Measurements from ENCODE around the gene AAK1.
"Not testable (repeated sequence)": the region's sequence is repeated elsewhere in the genome, so short reads cannot be mapped to it uniquely, and the experiment has no call there.

The AAK1 gene

DNA sequence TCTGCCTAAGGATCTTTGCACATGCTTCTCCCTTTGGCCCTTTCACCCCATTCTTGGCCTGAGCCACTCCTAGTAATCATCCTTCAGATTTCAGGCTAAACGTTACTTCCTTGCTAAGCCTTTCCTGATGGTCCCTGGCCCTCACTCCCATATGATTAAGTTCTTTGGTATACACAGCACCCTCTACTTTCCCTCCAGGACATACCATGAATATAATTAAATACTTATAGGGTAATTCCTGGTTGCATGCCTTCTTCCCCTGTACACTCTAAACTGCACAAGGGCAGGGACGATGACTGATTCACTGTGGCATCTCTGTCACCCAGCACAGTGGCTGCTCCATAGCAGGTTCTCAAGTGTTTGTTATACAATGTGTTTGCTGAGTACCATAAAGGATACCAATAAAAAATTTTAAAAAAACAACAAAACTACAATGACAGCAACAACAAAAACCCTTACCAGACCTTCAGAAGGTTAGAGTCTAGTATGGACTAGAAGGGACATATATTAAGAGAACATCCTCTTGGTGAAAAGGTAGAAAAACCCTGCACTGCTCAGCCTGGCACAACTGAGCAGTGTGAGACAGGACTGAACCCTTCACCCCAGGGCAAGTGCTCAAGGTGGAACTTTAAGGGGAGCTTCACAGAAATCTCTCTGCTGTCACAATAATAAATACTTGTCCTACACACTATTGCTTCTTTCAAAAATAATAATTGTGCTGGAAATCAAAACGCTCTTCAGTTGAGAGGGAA is 76.2 kb downstream of the AAK1 start:
- DNase-seq: no peak

DNA sequence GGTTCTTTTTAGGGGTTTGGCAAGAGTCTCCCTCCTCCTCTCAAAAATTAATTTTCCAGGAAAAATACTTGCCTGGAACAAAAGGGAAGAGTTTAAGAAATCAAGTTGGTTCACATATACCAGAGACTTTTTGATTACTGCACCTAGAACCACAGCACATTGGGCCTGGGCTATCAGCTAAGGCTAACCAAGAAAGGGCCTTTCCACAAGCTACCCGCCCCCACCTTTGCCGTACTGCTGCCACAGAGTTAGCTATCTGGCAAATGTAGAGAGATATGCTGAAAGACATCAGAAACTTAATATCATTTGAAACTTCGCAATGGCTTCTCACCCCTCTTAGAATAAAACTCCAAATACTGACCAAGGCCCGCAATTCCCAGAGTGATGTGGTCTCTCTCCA is 76.9 kb downstream of the AAK1 start:
- no peak for DNase-seq

DNA sequence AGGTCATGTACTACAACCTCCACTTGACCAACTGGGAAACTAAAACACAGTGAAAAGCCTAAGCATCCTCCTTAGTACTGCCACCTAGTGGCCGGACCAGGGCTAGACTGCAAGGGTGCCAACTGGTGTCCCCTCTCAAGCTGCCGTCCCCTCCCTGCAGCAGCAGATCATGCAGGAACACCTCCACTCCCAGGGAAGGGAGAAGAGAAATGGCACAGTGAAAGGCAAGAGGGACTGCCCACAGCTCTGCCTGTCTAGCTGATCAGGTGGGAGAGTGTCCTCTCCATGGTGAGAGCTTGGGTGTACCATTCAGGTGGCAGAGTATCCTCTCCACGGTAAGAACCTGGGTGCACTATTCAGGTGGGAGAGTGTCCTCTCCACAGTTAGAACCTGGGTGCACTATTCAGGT is 78.1 kb downstream of the AAK1 start:
- peak; percentile 75 for DNase-seq

DNA sequence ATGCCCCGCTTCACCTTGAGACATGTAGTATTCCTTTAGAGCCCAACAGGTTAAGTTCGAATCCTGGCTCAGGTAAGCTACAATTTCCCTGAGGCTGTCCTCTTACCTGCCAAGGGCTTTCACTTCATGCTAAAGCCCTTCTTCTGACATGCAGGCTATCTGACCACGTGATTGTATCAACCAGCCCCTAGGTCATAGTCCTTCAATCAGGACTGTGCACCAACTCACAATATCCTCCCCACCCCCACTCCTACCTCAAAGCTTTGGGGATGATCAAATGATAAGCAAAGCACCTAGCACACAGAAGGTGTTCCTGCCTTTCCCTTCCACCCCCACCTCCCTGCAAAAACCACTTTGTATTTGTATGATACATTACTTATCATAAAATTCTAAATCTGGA is 78.9 kb downstream of the AAK1 start:
- no peak for DNase-seq

DNA sequence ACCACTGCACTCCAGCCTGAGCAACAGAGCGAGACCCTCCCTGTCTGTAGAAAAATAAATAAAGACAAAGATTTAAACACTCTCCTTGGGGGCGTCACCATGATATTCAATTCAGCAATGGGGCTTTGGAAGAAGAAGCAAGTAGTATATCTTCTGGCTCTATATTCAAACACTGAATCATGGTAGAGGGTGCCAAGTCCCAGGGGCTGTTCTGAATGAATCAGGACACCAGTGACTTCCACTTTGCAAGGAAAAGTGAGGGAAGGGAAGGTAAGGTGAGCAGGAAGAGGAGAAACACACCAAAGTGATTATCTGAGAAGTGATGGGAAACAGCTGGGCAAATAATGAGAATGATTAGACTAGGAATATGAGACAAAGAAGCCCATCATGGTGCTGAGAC is 80.5 kb downstream of the AAK1 start:
- no peak for DNase-seq

DNA sequence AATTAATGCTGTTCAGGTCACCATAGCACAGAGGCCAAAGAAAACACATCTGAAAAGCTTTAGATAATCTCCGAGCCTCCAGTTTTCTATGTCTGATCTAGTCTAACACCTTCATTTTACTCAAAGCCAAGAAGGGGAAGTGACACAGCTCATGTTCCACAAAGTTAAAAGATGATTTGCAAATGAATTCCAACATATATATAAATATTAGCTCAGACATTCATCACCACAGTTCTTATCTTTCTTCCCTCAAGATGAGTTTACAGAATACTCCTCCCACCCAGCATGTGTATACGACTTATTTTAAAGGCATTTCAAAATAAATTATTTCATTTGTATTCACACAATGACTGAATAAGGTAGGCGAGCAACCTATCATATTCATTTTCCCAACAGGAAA is 82.4 kb downstream of the AAK1 start:
- no peak for DNase-seq

DNA sequence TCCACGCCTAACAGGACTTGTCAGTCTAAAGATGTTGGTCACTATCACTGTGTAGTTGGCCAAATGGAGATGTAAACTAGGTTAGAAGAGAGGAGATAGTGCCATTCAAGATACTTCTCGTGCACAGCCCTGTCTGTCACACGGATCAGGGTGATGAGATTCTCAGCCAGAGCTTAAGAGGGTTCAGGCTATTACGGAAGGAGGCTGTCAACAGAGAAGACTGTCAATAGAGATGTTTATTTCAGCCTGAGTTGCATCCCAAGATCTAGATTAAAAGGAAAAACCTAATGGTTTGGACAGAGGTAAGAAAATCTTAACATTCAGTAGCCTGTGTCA is 83.4 kb downstream of the AAK1 start:
- DNase-seq: no peak

DNA sequence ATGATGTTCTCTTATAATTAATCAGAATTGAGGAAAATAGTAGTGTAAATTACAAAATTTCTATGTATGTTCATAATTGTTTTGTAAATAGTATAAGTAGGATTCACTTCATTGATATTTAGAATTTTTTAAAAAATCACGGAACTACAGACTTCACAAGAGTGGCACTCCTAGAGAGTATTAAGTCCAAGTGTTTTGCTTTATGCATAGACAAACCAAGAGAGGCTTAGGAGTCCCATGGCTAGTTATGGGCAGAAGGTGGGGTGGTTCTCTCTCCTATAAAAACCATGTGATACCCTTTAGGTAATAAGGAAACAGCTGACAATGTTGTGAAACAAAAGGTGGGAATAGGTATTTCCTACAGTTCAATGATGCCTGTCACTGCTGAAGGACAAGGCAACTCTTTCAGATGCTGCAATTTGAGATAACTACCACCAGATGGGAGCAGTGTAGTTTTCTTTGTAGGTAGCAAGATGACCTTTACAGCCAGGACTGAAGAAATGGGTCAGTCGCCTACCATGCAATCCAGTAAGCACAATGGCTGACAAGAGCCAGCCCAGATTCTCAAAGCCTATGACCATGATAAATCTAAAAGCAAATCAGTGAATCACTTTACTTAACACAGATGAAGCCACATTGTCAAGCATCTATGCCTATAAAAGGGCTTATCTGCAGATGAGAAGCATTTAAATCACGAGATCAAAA is 83.9 kb downstream of the AAK1 start:
- DNase-seq: no peak

DNA sequence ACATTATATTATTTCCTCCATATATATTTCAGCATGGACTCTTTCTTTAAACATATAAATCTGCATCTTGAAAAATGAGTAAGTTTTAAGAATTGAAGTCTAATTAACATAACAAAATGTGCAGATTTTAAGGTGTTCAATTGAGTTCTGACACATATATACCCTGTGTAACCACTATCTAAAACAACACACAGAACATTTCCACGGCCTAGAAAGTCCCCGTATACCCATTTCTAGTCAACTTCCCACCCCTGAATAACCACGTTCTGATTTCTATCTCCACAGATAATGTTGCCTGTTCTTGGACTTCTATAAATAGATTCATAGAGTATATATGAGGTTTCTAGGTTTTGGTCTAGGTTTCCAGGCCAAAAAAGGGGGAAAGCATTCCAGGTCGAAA is 87.5 kb downstream of the AAK1 start:
- no peak for DNase-seq

DNA sequence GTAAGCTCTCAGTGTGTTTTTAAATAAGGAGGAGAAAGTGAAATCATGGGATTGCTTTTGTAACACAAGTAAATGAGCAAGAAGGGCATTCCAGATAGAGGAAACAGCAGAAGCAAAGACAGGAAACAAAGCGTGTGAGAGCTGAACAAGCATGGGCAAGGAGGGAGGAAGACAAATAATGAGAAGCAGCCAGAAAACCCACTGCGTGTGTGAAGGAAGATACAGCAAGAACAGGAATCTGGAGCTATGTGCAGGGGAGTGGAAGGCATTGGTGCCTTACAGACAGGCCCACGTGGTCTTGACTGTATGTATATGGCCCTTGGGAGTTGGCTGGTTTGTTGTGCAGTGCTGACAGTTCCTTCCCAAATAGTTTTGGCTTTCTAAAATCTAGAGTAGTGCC is 88.6 kb downstream of the AAK1 start:
- no peak for DNase-seq

DNA sequence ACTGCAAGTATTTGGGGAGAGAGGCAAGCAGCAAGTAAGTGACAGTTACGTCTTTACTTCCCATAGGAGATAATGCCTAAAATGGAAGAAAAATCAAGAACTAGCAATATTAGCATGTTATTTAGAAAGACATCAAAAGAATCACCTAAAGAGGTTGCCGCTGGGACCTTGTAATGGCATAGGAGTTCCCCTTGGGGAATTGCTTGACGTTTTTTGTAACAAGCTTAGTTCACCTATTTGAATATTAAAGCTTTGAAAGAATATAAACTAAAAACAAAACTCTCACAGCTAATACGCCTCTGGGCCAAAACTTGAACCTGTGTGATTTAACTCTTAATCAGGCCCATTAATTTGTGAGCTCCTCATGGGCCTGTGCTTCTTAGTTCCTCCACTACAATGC is 89.0 kb downstream of the AAK1 start:
- no peak for DNase-seq

DNA sequence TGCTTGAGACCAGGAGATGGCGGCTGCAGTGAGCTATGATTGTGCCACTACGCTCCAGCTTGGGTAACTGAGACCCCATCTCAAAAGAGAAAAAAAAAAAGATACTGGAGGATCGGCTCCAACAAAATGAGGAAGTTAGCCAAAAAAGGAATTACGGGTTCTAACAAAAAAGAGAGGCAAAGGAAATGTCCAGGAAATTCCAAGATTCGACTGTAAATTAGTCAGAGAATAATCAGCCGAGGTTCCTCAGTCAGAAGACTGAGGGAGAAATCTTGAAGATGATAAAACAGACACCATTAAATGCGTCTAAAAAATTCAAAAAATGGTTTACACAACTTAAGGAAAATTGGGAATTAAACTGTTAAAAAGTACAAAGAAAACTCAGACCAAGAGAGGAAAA is 89.5 kb downstream of the AAK1 start:
- DNase-seq: no peak

DNA sequence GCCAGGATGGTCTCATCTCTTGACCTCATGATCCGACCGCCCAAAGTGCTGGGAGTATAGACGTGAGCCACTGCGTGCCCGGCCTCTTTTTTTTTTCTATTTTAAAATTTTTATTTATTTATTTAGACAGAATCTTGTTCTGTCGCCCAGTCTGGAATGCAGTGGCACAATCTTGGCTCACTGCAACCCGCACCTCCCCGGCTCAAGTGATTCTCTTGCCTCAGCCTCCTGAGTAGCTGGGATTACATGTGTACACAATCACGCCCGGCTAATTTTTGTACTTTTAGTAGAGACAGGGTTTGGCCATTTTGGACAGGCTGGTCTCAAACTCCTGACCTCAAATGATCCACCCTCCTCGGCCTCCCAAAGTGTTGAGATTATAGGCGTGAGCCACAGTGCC is 93.0 kb downstream of the AAK1 start:
- DNase-seq: not testable (repeated sequence)

DNA sequence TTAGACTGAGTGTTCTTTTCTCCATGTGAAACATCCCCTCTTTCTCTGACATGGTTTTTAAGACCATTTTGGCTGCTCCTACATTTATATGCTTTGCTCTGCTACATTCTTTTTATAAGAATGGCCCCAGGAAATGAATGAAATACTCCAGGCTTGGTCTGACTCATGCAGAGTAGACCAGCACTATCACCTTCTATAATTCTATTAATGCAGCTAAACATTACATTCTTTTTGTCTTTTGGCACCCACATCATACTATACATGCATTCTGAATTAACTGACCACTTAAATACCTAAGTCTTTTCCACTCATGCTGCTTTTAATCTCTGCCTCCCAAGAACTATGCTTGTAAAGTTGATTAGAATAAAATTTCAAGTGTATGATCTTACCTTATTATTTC is 94.1 kb downstream of the AAK1 start:
- no peak for DNase-seq

DNA sequence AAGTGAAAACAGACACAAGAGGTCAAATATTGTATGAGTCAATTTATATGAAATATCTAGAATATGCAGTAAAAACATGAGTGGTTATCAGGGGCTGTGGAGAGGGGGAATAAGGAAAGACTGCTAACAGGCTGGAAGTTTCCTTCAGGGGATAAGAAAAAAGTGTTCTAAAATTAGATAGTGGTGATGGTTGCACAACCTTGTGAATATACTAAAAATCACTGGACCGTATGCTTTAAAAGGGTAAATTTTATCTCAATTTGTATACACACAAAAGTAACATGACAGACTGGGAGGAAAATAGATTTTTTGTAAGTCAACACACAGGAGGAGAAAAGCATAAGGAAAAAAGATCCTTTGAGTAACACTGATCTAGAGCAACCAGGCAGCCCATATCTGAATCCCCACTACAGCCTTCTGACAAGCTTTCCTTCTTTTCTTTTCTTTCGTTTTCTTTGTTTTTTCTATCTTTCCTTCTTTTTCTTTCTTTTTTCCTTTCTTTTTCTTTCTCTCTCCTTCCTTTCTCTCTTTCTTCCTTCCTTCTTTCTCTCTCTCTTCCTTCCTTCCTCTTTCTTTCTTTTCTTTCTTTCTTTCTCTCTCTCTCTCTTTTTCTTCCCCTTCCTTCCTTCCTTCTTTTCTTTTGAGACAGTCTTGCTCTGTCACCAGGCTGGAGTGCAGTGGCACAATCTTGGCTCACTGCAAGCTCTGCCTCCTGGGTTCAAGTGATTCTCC is 95.4 kb downstream of the AAK1 start:
- DNase-seq: no peak

DNA sequence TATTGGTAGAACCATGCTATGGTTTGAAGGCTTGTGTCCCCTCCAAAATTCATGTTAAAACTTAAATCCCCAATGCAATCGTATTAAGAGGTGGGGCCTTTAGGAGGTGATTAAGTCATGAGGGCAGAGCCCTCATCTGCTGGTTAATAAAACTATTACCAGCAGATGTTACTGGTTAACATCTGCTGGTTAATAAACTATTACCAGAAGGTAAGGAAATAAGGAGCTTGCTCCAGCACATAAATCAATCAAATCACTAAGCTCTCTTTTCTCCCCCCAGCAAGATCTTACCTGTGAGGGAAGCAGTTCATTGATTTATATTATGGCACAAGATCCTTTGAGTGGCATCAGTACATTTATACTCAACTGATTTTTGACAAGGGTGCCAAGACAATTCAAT is 96.9 kb downstream of the AAK1 start:
- no peak for DNase-seq

DNA sequence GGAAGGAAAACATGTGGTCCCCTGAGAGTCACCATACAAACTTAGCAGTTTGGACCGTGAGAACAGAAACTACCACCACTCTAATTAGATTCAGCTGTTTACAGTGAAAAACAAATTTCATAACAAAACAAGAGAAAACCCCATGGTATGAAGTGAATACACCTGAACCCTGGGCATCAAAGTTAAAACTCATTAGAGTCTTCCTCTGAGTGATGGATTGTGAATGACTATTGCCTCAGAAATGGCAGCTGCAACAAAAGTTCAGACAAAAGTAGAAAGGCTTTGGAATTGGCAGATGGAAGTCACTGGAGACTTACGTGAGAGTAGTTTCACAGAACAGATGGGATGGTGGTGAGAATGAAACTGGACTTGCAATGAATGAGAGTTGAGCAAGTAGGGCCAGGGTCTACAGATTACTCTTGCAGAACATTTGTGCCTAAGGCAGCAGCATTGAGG is 98.0 kb downstream of the AAK1 start:
- no peak for DNase-seq

DNA sequence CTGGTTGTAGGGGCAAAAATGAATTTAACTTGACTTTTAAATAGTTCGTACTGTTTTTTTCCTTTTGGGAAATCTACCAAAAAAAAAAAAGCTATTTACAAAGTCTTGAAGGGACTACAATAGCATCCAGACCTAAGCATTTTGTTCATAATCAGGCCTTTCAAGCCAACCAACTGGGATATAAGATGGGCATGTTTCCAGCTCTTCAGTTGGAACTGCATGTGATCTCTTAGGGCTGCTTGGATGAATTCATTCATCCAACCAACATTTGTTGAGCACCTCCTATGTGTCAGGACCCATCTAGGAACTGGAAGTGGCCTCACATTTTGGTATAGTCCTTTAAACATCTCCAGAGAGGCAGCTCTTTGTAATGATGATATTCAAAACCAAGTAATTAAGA is 98.6 kb downstream of the AAK1 start:
- DNase-seq: no peak

DNA sequence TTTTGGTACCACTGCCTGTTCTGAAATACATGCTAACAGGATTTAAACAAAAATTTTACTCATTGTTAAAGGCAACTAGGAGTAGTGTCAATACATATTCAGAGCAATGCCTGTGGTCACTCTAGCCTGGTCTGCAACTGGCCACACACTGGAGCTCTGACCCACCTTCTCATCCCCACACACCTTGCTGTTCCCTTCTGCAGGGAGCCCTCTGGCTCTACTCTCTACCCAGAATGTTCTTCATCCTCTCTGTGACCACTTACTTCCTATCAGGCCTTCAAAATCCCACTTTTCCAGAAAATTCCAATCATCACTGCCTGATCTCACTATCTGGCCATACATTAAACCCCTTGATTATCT is 104.0 kb downstream of the AAK1 start:
- no peak for DNase-seq

DNA sequence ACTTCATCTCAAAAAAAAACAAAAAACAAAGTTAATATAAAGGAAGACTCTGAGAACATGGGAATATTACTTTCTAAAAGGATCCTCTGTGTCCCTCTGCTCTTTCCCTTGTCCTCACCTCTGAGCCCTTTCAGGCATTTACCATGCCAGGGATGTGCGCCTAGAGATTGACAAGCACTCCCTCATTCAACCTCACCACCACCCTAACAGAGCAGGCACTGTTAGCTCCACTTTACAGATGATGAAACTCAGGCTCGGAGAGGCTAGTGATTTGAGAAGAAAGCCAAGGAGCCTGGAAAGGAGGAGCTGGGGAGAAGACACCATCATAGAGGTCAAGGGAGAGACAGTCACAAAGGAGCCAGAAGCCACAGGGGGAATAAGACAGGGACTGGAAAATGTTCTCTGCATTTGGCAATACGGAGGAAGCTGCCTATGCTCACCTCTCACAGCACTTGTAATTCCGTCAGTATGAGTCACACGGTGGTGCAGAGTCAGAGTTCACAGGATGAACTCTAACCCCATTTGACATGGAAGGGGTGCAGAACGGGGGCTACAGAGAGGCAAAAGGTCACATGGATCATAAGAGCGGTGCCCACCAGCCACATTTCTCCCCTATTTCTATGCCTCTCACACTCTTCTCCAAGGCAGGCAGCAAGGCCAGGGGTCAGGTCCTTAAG is 104.5 kb downstream of the AAK1 start:
- no peak for DNase-seq

DNA sequence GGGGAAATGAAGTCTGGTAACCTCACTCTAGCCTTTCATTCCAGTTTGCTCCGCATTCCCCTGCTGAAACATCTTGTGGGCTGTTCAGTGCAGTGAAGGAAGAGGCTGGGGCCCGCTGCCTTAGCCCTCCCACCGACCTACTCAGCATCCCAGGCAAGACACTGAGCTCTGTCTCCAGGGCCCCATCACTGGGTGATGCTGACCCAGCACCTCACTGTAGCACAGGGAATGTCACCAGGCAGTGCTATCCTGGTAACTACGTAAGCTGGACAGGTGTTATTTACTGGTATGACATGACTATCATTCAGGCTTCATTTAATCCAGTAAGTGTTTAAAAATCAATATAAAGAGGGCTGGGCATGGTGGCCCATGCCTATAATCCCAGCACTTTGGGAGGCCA is 105.3 kb downstream of the AAK1 start:
- DNase-seq: no peak

DNA sequence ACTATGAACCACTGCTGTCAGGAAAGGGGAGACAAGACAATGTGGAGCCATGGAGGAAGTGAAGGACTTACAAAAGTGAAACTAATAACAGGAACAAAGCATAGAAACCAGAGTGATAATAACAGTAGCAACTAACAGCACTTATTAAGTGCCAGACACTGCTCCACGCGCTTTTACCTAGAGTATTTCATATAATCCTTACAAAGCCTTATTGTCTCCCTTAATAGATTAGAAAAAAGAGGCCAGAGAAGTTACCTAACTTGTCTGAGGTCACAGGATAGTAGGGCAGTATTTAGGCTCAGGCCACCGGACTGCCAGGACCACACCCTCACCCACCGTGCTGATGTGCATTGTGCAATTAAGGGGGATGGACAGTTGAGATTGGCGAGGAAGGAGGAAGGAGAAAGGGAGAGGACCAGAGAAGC is 107.7 kb downstream of the AAK1 start:
- DNase-seq: no peak

DNA sequence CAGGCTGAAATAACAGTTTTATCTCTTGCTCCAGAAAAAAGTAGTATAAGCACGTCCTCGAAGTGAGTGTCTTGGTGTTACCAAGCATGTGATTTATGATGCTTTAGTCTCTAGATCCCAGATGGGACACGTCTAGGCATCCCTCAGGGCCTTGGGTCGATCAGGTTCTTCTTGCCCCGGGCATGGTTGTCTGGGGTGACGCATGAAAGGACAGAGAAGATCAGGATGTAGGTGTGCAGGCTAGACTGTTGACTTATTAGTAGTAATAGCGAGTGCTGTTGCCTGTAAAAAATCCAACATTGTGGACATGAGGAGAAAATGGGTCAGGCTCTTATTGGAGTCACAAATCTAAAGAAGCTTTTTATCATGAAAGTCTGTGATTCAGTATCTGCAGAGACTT is 112.4 kb downstream of the AAK1 start:
- no peak for DNase-seq

DNA sequence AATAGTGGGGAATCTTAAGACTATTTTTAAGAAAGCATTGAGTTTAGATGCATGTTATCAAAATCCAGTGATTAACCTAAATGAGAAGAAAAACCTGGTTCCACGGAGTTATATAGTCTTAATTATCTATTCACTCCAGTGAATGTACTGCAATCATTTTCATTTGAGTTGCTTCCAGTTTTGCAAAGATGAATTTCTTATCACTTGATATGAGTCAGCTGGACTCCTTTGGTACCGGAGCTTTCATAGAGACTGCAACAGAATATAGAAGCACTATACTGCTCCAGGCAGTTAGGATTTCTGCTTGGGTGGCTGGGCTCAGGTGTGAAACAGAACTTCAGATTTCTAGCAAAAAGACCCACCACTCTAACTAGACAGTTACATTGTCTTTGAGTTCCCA is 114.1 kb downstream of the AAK1 start:
- no peak for DNase-seq

All from activated CD4-positive, CD25-positive, alpha-beta regulatory T cell treated with anti-CD3 and anti-CD28 coated beads, Interleukin-2, amount 50 U/mL, for 72 hours (primary cell).